HepG2 (cell line): Measurements from ENCODE around the gene CDK8. TPM values are rescaled to one million over a fixed set of nuclear protein-coding genes. Genes with fewer than 3 reads are reported as not detected.

Experiments
- AKAP8 ChIP-seq: sonication (generic); formaldehyde crosslinking; IDR thresholded peaks from 2 replicates; pipeline ENCODE4 v1.5.1; 2020; ENCODE audit warnings: mild to moderate bottlenecking, missing genetic modification reagents
- CREB1 ChIP-seq, 2 experiments: fragments of 450-650 bp in 1 of 2; IDR thresholded peaks; 2 replicates each; pipeline ENCODE4 v1.6.1; 2016 to 2017; ENCODE audit warnings: control low read depth in 1 of 2, mild to moderate bottlenecking in 1 of 2, missing compliant biosample characterization in 1 of 2, missing genetic modification characterization in 1 of 2
- ELF1 ChIP-seq: sonication (generic); formaldehyde crosslinking; IDR thresholded peaks from 2 replicates; pipeline ENCODE4 v1.4.0; 2020; ENCODE audit warnings: missing genetic modification reagents
- ELF3 ChIP-seq: IDR thresholded peaks from 2 replicates; pipeline ENCODE4 v1.6.1; 2016; ENCODE audit warnings: missing genetic modification reagents, missing compliant biosample characterization
- FOXJ3 ChIP-seq: sonication (generic); formaldehyde crosslinking; IDR thresholded peaks from 2 replicates; pipeline ENCODE4 v1.4.0; 2020; ENCODE audit warnings: missing genetic modification reagents, mild to moderate bottlenecking, borderline replicate concordance
- HOXA9 ChIP-seq: sonication (generic); formaldehyde crosslinking; IDR thresholded peaks from 2 replicates; pipeline ENCODE4 v1.8.1; 2022; ENCODE audit warnings: missing genetic modification reagents, mild to moderate bottlenecking, moderate library complexity, borderline replicate concordance
- KAT8 ChIP-seq: IDR thresholded peaks from 2 replicates; pipeline ENCODE4 v1.6.1; 2016; ENCODE audit warnings: missing genetic modification reagents, missing compliant biosample characterization
- KMT2A ChIP-seq: sonication (generic); formaldehyde crosslinking; IDR thresholded peaks from 2 replicates; pipeline ENCODE4 v1.4.0; 2020; ENCODE audit warnings: missing genetic modification reagents
- LCORL ChIP-seq, 2 experiments: fragments of 450-650 bp in 1 of 2; sonication (generic) in 1 of 2; formaldehyde crosslinking in 1 of 2; IDR thresholded peaks; 2 replicates each; pipeline versions ENCODE4 v1.5.0 to v1.6.1; 2017 to 2020; ENCODE audit warnings: antibody characterized with exemption in 1 of 2, missing genetic modification reagents in 1 of 2
- NCOR1 ChIP-seq: fragments of 200-600 bp; sonication (generic); IDR thresholded peaks from 2 replicates; pipeline ENCODE4 v1.7.0; 2017; ENCODE audit warnings: antibody characterized with exemption, low read length, borderline replicate concordance
- PHF20 ChIP-seq: sonication (generic); formaldehyde crosslinking; IDR thresholded peaks from 2 replicates; pipeline ENCODE4 v1.5.0; 2020; ENCODE audit warnings: mild to moderate bottlenecking, missing genetic modification reagents
- RNF2 ChIP-seq: fragments of 450-650 bp; conservative IDR thresholded peaks from 2 replicates; pipeline ENCODE4 v1.6.1; 2016; ENCODE audit warnings: low read depth
- ZKSCAN1 ChIP-seq: fragments of 150-350 bp; IDR thresholded peaks from 2 replicates; pipeline ENCODE4 v1.6.1; 2014; ENCODE audit warnings: low read length
- ZNF124 ChIP-seq: sonication (generic); formaldehyde crosslinking; IDR thresholded peaks from 2 replicates; pipeline ENCODE4 v1.4.0; 2020; ENCODE audit warnings: missing genetic modification reagents
- ZNF263 ChIP-seq: sonication (generic); formaldehyde crosslinking; IDR thresholded peaks from 2 replicates; pipeline ENCODE4 v1.4.0; 2020; ENCODE audit warnings: missing genetic modification reagents
- ZNF383 ChIP-seq: sonication (generic); formaldehyde crosslinking; IDR thresholded peaks from 2 replicates; pipeline ENCODE4 v1.4.0; 2020; ENCODE audit warnings: missing genetic modification reagents, mild to moderate bottlenecking, borderline replicate concordance
- ZNF501 ChIP-seq: sonication (generic); formaldehyde crosslinking; IDR thresholded peaks from 2 replicates; pipeline ENCODE4 v1.5.1; 2020; ENCODE audit warnings: mild to moderate bottlenecking, moderate library complexity, missing genetic modification reagents
- ZNF589 ChIP-seq: sonication (generic); formaldehyde crosslinking; conservative IDR thresholded peaks from 2 replicates; pipeline ENCODE4 v1.8.0; 2022; ENCODE audit warnings: mild to moderate bottlenecking, moderate library complexity, missing genetic modification reagents
- ZNF780A ChIP-seq: sonication (generic); formaldehyde crosslinking; IDR thresholded peaks from 2 replicates; pipeline ENCODE4 v1.8.0; 2022; ENCODE audit warnings: mild to moderate bottlenecking, missing genetic modification reagents, moderate library complexity
- ZNF781 ChIP-seq: sonication (generic); formaldehyde crosslinking; IDR thresholded peaks from 2 replicates; pipeline ENCODE4 v1.5.1; 2020; ENCODE audit warnings: borderline replicate concordance, mild to moderate bottlenecking, missing genetic modification reagents; ENCODE audit errors: not compliant biosample characterization
- ZZZ3 ChIP-seq: sonication (generic); formaldehyde crosslinking; IDR thresholded peaks from 2 replicates; pipeline ENCODE4 v1.4.0; 2020; ENCODE audit warnings: missing genetic modification reagents, mild to moderate bottlenecking, borderline replicate concordance
- polyA plus RNA-seq, 8 experiments: library from polyadenylated mRNA; depleted of rRNA in 3 of 8; stranded (reverse) in 7 of 8; unstranded in 1 of 8; fragments of >200 nt; fragmentation: Illumina TruSeq in 4 of 8; extraction: Trizol in 4 of 8; gene quantifications; 2 replicates each; pipeline versions ENCODE4 v1.2.1 to v1.2.3, GENCODE V29; 2011 to 2016; ENCODE audit warnings: low read depth in 4 of 8, missing spikeins in 1 of 8, mixed read lengths in 1 of 8; ENCODE audit not compliant: insufficient read depth in 1 of 8
- total RNA-seq, 5 experiments: library from RNA; depleted of rRNA; stranded (reverse); fragments of >200 nt; fragmentation: Illumina TruSeq; extraction: Trizol; gene quantifications; 2 replicates each; pipeline ENCODE4 v1.2.3, GENCODE V29; 2016; ENCODE audit warnings: low read depth in 1 of 5
- TF ChIP-seq, protein P1 (sequence below): sonication (generic); formaldehyde crosslinking; IDR thresholded peaks from 2 replicates; pipeline ENCODE4 v1.4.0; 2020; ENCODE audit warnings: low read depth, mild to moderate bottlenecking, missing genetic modification reagents
- TF ChIP-seq, protein P2 (sequence below): IDR thresholded peaks from 2 replicates; pipeline ENCODE4 v1.6.1; 2016; ENCODE audit warnings: mild to moderate bottlenecking, missing biosample characterization, missing genetic modification reagents
- TF ChIP-seq, protein P3 (sequence below): sonication (generic); formaldehyde crosslinking; IDR thresholded peaks from 2 replicates; pipeline ENCODE4 v1.8.0; 2023; ENCODE audit warnings: mild to moderate bottlenecking, missing genetic modification reagents

The CDK8 gene
- total and polyA plus RNA-seq, 2 of the 13 experiments (the other 11 are each of a cell fraction or from before 2014, with no cell fraction given) = 15.8 to 16.4 TPM

DNA sequence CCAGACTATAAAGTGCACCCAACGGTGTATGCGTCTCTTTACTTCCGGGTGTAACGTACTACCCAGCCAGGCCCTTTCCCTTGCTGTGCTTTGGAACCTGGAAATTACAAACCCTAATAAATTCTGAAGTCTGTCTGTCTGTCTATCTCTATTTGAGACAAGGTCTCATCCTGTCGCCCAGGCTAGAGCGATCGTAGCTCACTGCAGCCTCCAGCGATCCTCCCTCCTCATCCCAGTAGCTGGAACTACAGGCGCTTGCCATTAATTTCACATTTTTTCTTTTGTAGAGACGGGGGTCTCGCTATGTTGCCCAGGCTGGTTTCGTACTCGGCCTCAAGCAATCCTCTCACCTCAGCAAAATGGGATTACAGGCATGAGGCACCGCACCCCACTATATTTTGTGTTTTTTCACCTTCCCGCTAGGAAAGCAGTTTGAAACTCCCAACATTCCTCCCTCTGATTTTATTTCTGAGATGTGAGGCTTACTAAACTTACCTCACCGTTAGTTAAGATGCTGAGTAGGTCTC lies 31.3 kb upstream of the CDK8 start (continued):
- TF ChIP-seq, protein P1, sequence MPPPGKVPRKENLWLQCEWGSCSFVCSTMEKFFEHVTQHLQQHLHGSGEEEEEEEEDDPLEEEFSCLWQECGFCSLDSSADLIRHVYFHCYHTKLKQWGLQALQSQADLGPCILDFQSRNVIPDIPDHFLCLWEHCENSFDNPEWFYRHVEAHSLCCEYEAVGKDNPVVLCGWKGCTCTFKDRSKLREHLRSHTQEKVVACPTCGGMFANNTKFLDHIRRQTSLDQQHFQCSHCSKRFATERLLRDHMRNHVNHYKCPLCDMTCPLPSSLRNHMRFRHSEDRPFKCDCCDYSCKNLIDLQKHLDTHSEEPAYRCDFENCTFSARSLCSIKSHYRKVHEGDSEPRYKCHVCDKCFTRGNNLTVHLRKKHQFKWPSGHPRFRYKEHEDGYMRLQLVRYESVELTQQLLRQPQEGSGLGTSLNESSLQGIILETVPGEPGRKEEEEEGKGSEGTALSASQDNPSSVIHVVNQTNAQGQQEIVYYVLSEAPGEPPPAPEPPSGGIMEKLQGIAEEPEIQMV (CRISPR knock-in tag) = no peak
- no peak for TF ChIP-seq CREB1 (IDR thresholded peaks at IDR 0.05)
- TF ChIP-seq CREB1 (CRISPR knock-in tag; IDR thresholded peaks at IDR 0.05) = peak; percentile 6; the same call in 1 of the 2 replicates
- TF ChIP-seq FOXJ3 (CRISPR knock-in tag) = no peak
- TF ChIP-seq ELF3 (CRISPR knock-in tag) = peak; percentile 58
- TF ChIP-seq LCORL (IDR thresholded peaks at IDR 0.05) = no peak
- 0 out of 2 replicates have a peak, but pooled peaks have one; percentile 7 for TF ChIP-seq LCORL (CRISPR knock-in tag; IDR thresholded peaks at IDR 0.05)
- TF ChIP-seq RNF2 = peak; percentile 19; the same call in 1 of the 2 replicates
- TF ChIP-seq ZNF589 = peak; percentile 55; the same call in 1 of the 2 replicates
- peak; percentile 31 for TF ChIP-seq PHF20 (CRISPR knock-in tag)
- TF ChIP-seq ZKSCAN1 = 0 out of 2 replicates have a peak, but pooled peaks have one; percentile 29
- no peak for TF ChIP-seq ZZZ3 (CRISPR knock-in tag)
- TF ChIP-seq, protein P2, sequence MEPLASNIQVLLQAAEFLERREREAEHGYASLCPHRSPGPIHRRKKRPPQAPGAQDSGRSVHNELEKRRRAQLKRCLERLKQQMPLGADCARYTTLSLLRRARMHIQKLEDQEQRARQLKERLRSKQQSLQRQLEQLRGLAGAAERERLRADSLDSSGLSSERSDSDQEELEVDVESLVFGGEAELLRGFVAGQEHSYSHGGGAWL (CRISPR knock-in tag) = no peak
- no peak for TF ChIP-seq ZNF383 (CRISPR knock-in tag)
- 0 out of 2 replicates have a peak, but pooled peaks have one; percentile 18 for TF ChIP-seq HOXA9 (CRISPR knock-in tag)
- peak; percentile 5 for TF ChIP-seq KAT8 (CRISPR knock-in tag)
- TF ChIP-seq ELF1 = peak; percentile 17; the same call in 1 of the 2 replicates
- TF ChIP-seq, protein P3, sequence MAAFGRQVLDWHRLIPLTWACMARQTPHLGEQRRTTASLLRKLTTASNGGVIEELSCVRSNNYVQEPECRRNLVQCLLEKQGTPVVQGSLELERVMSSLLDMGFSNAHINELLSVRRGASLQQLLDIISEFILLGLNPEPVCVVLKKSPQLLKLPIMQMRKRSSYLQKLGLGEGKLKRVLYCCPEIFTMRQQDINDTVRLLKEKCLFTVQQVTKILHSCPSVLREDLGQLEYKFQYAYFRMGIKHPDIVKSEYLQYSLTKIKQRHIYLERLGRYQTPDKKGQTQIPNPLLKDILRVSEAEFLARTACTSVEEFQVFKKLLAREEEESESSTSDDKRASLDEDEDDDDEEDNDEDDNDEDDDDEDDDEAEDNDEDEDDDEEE (CRISPR knock-in tag) = 0 out of 2 replicates have a peak, but pooled peaks have one; percentile 12
- TF ChIP-seq ZNF781 (CRISPR knock-in tag) = peak; percentile 6
- no peak for TF ChIP-seq ZNF124 (CRISPR knock-in tag)
- peak; percentile 31; the same call in 1 of the 2 replicates for TF ChIP-seq ZNF501 (CRISPR knock-in tag)
- TF ChIP-seq AKAP8 = no peak
- TF ChIP-seq ZNF263 = no peak
- peak; percentile 21; the same call in 1 of the 2 replicates for TF ChIP-seq KMT2A (CRISPR knock-in tag)
- 0 out of 2 replicates have a peak, but pooled peaks have one; percentile 24 for TF ChIP-seq ZNF780A (CRISPR knock-in tag)
- 0 out of 2 replicates have a peak, but pooled peaks have one; percentile 4 for TF ChIP-seq NCOR1
